Amniotic epithelial cell (primary cell): ENCODE results near the gene NT5M.

ENCODE experiments used
- DNase-seq: peaks from one replicate; pipeline ENCODE4 v3.0.0-alpha.2; 2010; ENCODE audit warnings: low read depth

NT5M gene

DNA sequence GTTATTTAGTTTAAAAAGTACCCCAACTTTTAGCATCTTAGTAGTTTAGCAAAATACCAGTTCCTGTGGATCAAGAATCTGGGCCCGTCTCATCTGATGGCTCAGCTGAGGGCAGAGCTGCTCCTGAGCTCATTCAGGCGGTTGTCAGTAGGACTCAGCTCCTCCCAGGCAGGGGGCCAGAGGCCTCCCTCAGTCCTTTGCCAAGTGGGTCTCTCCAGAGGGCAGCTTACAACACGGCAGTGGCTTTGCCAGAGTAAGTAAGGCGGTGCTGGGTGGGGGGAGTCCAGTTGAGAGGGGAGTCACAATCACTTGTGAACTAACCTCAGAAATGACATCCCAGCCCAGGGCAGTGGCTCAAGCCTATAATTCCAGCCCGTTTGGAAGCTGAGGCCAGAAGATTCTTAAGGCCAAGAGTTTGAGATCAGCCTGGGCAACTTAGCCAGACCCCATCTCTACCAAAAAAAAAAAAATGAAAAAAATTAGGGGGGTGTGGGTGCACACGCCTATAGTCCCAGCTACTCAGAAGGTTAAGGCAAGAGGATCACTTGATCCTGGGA is 92.2 kb downstream of the NT5M start:
- no peak for DNase-seq

DNA sequence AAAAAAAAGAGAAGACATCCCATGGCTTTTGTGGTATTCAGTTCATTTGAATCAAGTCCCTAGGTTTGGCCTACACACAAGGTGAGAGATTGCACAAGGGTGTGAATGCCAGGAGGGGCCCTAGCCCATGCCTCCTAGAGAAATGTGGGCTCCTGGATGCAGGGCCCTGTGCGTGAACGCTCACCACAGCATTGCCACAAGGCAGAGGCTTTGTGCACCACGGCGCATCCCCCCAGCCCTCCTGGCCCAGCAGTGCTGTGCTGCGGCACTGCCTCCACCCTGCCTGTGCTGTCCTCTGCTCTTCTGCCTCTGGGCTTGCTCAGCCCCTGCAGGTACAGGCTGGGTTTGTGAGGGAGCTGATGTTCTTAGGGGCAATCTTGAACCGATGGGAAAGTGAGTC is 92.7 kb downstream of the NT5M start:
- no peak for DNase-seq
